Osteoblast (primary cell): ENCODE measurements around the gene SLC9A1. TPM values are rescaled to one million over a fixed set of nuclear protein-coding genes. Genes with fewer than 3 reads are reported as not detected.

Experiments
- DNase-seq: peaks from one replicate; pipeline ENCODE4 v3.0.0; 2011; ENCODE audit warnings: low spot score, mixed read lengths; ENCODE audit not compliant: insufficient read length; ENCODE audit errors: missing footprints
- H2AFZ ChIP-seq: 2 replicates; pipeline ENCODE4 v1.6.0; 2011; ENCODE audit warnings: mild to moderate bottlenecking, low read length
- H3K27ac ChIP-seq: 2 replicates; pipeline ENCODE4 v1.5.1; 2011; ENCODE audit warnings: mild to moderate bottlenecking, low read depth, low read length, moderate library complexity
- H3K27me3 ChIP-seq: 2 replicates; pipeline ENCODE4 v1.6.0; 2012; ENCODE audit warnings: mild to moderate bottlenecking, control low read depth, inconsistent platforms, low read length, moderate library complexity; ENCODE audit not compliant: insufficient read depth
- H3K36me3 ChIP-seq: 2 replicates; pipeline ENCODE4 v1.5.1; 2011; ENCODE audit warnings: mild to moderate bottlenecking, low read length, control low read depth, moderate library complexity; ENCODE audit not compliant: insufficient read depth
- H3K4me1 ChIP-seq: 2 replicates; pipeline ENCODE4 v1.5.1; 2011; ENCODE audit warnings: mild to moderate bottlenecking, low read length, control low read depth, moderate library complexity; ENCODE audit not compliant: insufficient read depth
- H3K4me2 ChIP-seq: 2 replicates; pipeline ENCODE4 v1.6.0; 2011; ENCODE audit warnings: mild to moderate bottlenecking, low read length; ENCODE audit not compliant: insufficient read depth
- H3K4me3 ChIP-seq: fragments of 200-600 bp; sonication (generic); 3 replicates; pipeline ENCODE4 v1.5.1; 2012; ENCODE audit warnings: mild to moderate bottlenecking, low read length, inconsistent platforms; ENCODE audit not compliant: insufficient read depth
- H3K79me2 ChIP-seq: 2 replicates; pipeline ENCODE4 v1.6.0; 2012; ENCODE audit warnings: mild to moderate bottlenecking, low read length, control low read depth, inconsistent platforms; ENCODE audit not compliant: insufficient read depth
- H3K9me3 ChIP-seq: 2 replicates; pipeline ENCODE4 v1.5.1; 2011; ENCODE audit warnings: low read depth, low read length, control low read depth
- H4K20me1 ChIP-seq: 2 replicates; pipeline ENCODE4 v1.6.0; 2012; ENCODE audit warnings: mild to moderate bottlenecking, low read length, control low read depth; ENCODE audit not compliant: insufficient read depth
- CTCF ChIP-seq: IDR thresholded peaks from 2 replicates; pipeline ENCODE4 v1.5.1; 2011; ENCODE audit warnings: mild to moderate bottlenecking, low read depth, low read length, moderate library complexity; ENCODE audit errors: extremely low read depth
- total RNA-seq: library from RNA; depleted of rRNA; stranded (reverse); fragments of >200 nt; gene quantifications from 2 replicates; pipeline ENCODE4 v1.2.3, GENCODE V29; 2012

Gene SLC9A1
- total RNA-seq, 1 donor = 7.6 TPM

GRCh38 chr1:27117733-27118439, 37.0 kb downstream of the SLC9A1 start:
- peak; percentile 88 for DNase-seq
- H3K27ac ChIP-seq = peak overlapping the region; percentile 76
- H3K4me2 ChIP-seq = peak overlapping the region; percentile 47
- no peaks in the 10 kb centered on the region for H3K9me3 ChIP-seq
- peaks cover 8% of the 10 kb centered on the region for H4K20me1 ChIP-seq
- peaks cover 49% of the 10 kb centered on the region for H3K4me1 ChIP-seq
- no peak overlapping the region for H2AFZ ChIP-seq
- H3K36me3 ChIP-seq = no peaks in the 10 kb centered on the region
- TF ChIP-seq CTCF = no peak
- no peak overlapping the region for H3K4me3 ChIP-seq
- peaks cover 73% of the 10 kb centered on the region for H3K79me2 ChIP-seq
- no peaks in the 10 kb centered on the region for H3K27me3 ChIP-seq

GRCh38 chr1:27116697-27117096, 38.2 kb downstream of the SLC9A1 start:
- H3K9me3 ChIP-seq = no peaks in the 10 kb centered on the region
- peaks cover 62% of the 10 kb centered on the region for H3K79me2 ChIP-seq
- peaks cover 6% of the 10 kb centered on the region for H4K20me1 ChIP-seq
- TF ChIP-seq CTCF = no peak
- no peaks in the 10 kb centered on the region for H3K27me3 ChIP-seq
- H3K4me1 ChIP-seq = peaks cover 51% of the 10 kb centered on the region
- DNase-seq = no peak
- no peaks in the 10 kb centered on the region for H3K36me3 ChIP-seq
- no peak overlapping the region for H3K4me2 ChIP-seq
- H3K27ac ChIP-seq = no peak overlapping the region
- no peak overlapping the region for H3K4me3 ChIP-seq
- H2AFZ ChIP-seq = no peak overlapping the region

DNA sequence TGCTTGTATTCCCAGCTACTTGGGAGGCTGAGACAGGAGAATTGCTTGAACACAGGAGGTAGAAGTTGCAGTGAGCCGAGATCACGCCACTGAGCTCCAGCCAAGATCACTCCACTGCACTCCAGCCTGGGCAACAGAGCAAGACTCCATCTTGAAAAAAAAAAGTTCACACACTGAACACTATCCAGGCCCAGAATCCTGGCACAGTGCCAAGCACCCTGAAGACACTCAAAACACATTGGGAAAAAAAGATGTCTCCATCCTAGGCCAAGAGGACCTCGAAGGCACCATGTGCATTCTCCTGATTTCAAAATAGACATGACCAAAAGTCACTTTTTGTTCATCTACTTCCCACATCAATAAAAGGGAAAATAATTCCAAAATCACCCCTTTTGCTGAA, 38.7 kb downstream of the SLC9A1 start:
- H3K4me1 ChIP-seq = peaks cover 56% of the 10 kb centered on the region
- H3K9me3 ChIP-seq = no peaks in the 10 kb centered on the region
- no peaks in the 10 kb centered on the region for H3K36me3 ChIP-seq
- H3K27ac ChIP-seq = no peak overlapping the region
- no peak overlapping the region for H3K4me3 ChIP-seq
- H4K20me1 ChIP-seq = peaks cover 6% of the 10 kb centered on the region
- H3K27me3 ChIP-seq = no peaks in the 10 kb centered on the region
- no peak overlapping the region for H2AFZ ChIP-seq
- no peak for TF ChIP-seq CTCF
- no peak overlapping the region for H3K4me2 ChIP-seq
- peaks cover 58% of the 10 kb centered on the region for H3K79me2 ChIP-seq
- no peak for DNase-seq

DNA sequence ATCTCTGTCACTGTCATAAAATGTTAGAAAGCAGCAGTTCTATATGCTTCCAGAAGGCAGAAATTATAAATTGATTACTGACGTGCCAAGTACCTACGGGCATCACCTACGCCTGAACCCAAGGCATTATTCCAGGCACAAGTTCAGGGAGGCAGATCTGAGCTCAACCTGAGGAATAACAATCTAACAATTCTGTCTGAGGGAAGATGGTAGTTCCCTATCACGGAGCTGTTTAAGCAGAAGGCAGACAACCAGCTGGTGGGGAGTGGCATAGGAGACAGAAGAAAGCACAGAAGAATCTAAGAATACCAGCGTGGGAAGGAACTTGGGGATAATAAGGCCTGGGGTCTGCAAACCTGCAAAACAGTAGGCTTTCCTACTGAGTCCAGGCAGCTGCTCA, 40.4 kb downstream of the SLC9A1 start:
- Histone ChIP-seq H2AFZ (no peak overlapping the region), H3K27ac (no peak overlapping the region), H4K20me1 (peaks cover 6% of the 10 kb centered on the region), H3K27me3 (no peaks in the 10 kb centered on the region), H3K4me1 (peaks cover 51% of the 10 kb centered on the region), H3K4me2 (no peak overlapping the region), H3K9me3 (no peaks in the 10 kb centered on the region), H3K4me3 (no peak overlapping the region), H3K79me2 (peaks cover 58% of the 10 kb centered on the region), H3K36me3 (no peaks in the 10 kb centered on the region)
- no peak for TF ChIP-seq CTCF
- DNase-seq = no peak
